ENCODE data around the gene CDIPT. TPM values are rescaled to one million over a fixed set of nuclear protein-coding genes. Genes with fewer than 3 reads are reported as not detected.
A peak's percentile ranks its signal among the peaks of the same experiment; 100 is the strongest.

The CDIPT gene
- total RNA-seq, 8 experiments from 2014 or later, result 38.1 to 64.9 (median 44.0) TPM

DNA sequence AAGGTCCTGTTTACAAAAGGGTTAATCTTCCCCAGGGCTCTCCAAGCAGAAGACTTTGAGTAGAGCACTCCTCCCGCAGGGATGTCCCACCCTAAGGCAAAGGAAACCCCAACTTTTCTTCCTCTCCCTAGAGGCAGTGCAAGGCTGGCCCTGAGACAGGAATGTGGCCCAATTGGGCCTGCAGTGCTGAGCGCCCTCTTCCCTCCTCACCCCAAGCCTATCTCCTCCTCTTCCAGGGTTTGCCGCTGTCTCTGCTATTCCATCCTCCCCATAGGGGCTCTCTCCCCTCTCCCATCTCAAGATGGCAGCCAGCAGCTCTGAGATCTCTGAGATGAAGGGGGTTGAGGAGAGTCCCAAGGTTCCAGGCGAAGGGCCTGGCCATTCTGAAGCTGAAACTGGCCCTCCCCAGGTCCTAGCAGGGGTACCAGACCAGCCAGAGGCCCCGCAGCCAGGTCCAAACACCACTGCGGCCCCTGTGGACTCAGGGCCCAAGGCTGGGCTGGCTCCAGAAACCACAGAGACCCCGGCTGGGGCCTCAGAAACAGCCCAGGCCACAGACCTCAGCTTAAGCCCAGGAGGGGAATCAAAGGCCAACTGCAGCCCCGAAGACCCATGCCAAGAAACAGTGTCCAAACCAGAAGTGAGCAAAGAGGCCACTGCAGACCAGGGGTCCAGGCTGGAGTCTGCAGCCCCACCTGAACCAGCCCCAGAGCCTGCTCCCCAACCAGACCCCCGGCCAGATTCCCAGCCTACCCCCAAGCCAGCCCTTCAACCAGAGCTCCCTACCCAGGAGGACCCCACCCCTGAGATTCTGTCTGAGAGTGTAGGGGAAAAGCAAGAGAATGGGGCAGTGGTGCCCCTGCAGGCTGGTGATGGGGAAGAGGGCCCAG is 50.0 kb downstream of the CDIPT start:
- H3K27ac ChIP-seq, result peak overlapping the region; percentile 96 to 97
- WGBS, 10 experiments, result 0 to 80% (median 20%) methylated on average over 1 to 2 of the region's 9 CpGs; no CpG with 5 or more reads in 5 of the 10 experiments
- in situ Hi-C loops (cut with MboI; ENCODE audit: low pct_unique_long_range_greater_than_20kb in 2 of 9, low sequenced_read_pairs in 9 of 9, unreplicated experiment in 9 of 9), result loop anchor here in 4 of 9 experiments (25.0 kb wide), 2 partner anchors 99 to 199 kb away; partner anchors contain the start of genes C16orf92 (in 3 of the 4), DOC2A (in 3 of the 4) and ASPHD1 (in 1 of the 4)
- no peak for ATAC-seq (replicated peaks in 6 of 8)
- peaks cover 40 to 53% of the 10 kb centered on the region in 2 donors for H3K4me1 ChIP-seq (replicated peaks in 1 of 2)
- peak overlapping the region; percentile 49 to 86 (median 72) for H3K4me3 ChIP-seq

DNA sequence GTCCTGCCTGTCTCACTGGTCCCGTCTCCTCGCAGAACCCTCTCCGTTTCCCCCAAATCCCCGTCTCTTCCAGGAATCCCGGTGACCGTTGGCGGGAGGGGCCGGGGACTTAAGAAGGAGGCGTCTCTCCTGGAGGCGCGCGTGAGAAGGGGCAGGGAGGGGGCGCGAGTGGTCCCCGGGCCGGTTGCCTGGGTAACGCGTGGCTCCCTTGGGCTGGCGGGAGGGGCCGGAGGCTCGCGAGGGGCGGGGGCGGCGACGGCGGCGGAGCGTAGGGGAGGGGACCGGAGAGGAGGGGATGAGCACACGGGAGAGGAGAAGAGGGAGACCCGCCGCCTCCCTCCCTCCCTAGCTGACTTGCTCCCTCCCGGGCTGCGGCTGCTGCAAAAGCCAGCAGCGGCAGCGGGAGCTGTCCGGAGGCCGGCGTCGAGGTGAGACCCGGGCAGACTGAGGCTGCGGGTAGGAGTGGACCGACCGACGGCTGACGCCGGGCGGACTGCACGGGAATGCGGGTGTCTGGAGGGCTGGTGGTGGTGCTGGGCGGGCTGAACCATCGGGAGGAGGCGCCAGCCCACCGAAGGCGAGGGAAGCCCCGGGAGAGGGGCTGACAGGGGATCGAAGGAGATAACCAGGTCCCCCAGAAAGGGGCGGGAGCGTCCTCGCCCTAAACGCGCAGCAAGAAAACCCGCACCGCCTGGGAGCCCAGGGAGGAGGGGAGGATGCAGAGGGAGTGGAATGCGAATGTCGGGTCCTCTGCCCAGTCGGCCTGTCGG is 50.9 kb downstream of the CDIPT start, which contains the start of gene PRRT2:
Gene PRRT2, plus strand, starts transcription at position 298 of the 770 bp plus-strand sequence. CDS start 862 bp downstream, outside the sequence.
- in situ Hi-C loops (cut with MboI; ENCODE audit: low pct_unique_long_range_greater_than_20kb in 2 of 9, low sequenced_read_pairs in 9 of 9, unreplicated experiment in 9 of 9), result loop anchor here in 4 of 9 experiments (25.0 kb wide), 2 partner anchors 100 to 200 kb away; partner anchors contain the start of genes C16orf92 (in 3 of the 4), DOC2A (in 3 of the 4) and ASPHD1 (in 1 of the 4)
- 1 to 20% (median 3%) methylated on average over 1 to 20 of the region's 69 CpGs; no CpG with 5 or more reads in 7 of the 10 experiments for WGBS, 10 experiments
- Histone ChIP-seq H3K4me3 (peak within 1 kb of the TSS; percentile 49 to 86 (median 72)), H3K4me1 (replicated peaks in 1 of 2) (peaks cover 34 to 47% of the 10 kb centered on the region in 2 donors), H3K27ac (peak within 1 kb of the TSS; percentile 96 to 97)
- peak in 7 of 8 experiments; percentile 0 to 35 (median 25) for ATAC-seq (replicated peaks in 6 of 8)

DNA sequence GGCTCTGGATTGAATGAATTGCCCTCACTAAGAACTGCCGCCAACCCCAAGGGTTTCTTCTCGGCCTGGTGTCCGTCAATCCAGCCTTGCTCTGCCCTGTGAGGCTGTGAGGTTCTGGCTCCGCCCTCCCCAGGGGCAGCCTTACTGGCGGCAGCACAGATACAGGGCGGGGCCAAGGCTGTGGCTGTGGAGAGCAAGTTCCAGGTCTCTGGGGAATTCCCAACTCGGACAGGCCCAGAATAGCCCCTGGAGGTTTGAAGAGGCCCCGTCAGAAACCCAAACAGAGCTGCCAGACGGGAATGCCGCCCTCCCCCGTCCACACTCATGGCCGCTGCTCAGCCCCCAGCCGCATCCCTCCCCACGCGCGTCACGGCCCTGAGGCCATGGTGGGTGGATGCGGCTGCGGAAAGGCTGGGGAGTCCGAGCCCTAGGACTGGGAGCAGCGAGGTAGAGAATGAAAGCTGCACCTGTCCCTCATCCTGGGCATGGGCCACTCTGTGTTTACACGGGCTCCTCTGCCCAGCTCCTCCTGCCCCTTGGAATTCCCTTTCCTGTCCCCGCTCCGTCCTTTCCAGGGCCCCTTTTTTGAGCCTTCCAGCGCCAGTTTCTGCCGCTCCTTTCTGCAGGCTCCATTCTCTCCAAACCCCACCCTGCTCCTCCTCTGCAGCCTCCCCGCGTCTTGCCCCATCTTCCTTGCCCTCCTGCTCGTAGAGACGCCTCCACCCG is 51.7 kb downstream of the CDIPT start:
- peak overlapping the region; percentile 49 to 86 (median 72) for H3K4me3 ChIP-seq
- H3K4me1 ChIP-seq (replicated peaks in 1 of 2), result peaks cover 34 to 46% of the 10 kb centered on the region in 2 donors
- peak overlapping the region; percentile 87 to 97 for H3K27ac ChIP-seq
- in situ Hi-C loops (cut with MboI; ENCODE audit: low pct_unique_long_range_greater_than_20kb in 2 of 9, low sequenced_read_pairs in 9 of 9, unreplicated experiment in 9 of 9), result loop anchor here in 4 of 9 experiments (25.0 kb wide), 2 partner anchors 101 to 201 kb away; partner anchors contain the start of genes C16orf92 (in 3 of the 4), DOC2A (in 3 of the 4) and ASPHD1 (in 1 of the 4)
- ATAC-seq (replicated peaks in 6 of 8), result peak; percentile 40 to 62 (median 56)
- WGBS, 10 experiments, result 0% methylated on average over 1 to 12 of the region's 31 CpGs; no CpG with 5 or more reads in 3 of the 10 experiments

DNA sequence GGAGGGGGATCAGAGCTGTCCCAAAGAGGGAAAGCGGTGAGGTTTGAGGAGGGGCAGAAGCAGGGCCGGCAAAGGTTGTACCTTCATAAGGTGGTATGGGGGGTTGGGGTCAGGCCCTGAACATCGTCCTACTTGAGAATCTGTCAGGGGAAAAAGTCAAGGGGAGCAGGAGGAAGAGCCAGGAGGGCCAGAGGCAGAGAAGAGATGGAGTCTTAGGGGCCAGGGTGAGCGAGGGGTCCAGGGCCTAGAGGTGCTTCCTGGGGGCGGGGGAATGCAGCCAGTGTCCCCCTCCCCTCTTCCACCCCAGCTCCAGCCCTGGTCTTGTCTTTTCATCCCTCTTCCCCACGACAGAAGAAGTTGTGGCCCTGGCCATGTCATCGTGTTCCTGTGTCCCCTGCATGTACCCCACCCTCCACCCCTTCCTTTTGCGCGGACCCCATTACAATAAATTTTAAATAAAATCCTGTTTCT is 52.3 kb downstream of the CDIPT start:
- WGBS, 10 experiments, result no CpG with 5 or more reads among the region's 9 CpGs
- peaks cover 34 to 46% of the 10 kb centered on the region in 2 donors for H3K4me1 ChIP-seq (replicated peaks in 1 of 2)
- peak overlapping the region; percentile 3 to 87 for H3K27ac ChIP-seq
- peak overlapping the region in 4 of 5 donors; percentile 49 to 85 (median 66) for H3K4me3 ChIP-seq
- ATAC-seq (replicated peaks in 6 of 8), result no peak
- in situ Hi-C loops (cut with MboI; ENCODE audit: low pct_unique_long_range_greater_than_20kb in 2 of 9, low sequenced_read_pairs in 9 of 9, unreplicated experiment in 9 of 9), result loop anchor here in 4 of 9 experiments (25.0 kb wide), 2 partner anchors 102 to 202 kb away; partner anchors contain the start of genes C16orf92 (in 3 of the 4), DOC2A (in 3 of the 4) and ASPHD1 (in 1 of the 4)

DNA sequence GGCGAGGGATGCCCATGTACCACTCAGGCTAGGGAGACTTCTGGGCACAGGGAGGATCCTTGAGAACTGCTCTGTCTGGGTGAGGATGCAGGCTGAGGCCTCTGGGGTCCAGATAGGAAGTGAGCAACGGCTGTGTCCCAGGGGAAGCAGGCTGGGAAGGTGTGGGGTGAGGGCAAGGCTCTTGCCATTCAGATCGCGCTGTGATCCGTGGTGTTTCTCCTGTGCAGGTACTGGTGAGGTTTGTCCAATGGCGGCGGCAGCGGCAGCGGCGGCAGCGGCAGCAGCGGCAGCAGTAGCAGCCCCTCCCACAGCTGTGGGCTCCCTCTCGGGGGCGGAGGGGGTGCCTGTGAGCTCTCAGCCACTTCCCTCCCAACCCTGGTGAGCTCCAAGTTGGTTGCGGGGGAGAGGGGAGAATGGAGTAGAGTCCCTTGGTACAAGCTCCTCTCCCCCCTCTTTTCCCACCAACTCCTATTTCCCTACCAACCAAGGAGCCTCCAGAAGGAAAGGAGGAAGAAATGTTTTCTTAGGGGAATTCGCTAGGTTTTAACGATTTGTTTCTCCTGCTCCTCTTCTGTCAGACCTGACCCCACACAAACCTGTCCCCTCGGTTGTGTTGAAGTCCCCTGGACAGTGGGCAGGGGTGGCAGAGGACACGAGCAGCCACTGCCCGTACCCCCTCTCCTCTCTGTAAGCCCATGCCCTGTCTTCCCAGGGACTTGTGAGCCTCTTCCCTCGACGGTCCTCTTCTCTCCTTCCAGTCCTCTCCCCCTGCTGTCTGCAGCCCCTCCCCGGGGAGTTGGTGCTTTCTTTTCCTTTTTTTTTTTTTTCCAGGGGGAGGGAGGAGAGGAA is 53.0 kb downstream of the CDIPT start:
- in situ Hi-C loops (cut with MboI; ENCODE audit: low pct_unique_long_range_greater_than_20kb in 2 of 9, low sequenced_read_pairs in 9 of 9, unreplicated experiment in 9 of 9), result loop anchor here in 5 of 9 experiments (10.0 to 25.0 kb wide), 3 partner anchors 102 to 202 kb away; partner anchors contain the start of genes C16orf92 (in 3 of the 5), DOC2A (in 3 of the 5) and ASPHD1 (in 1 of the 5)
- 17 to 76% (median 39%) methylated on average over 2 to 9 of the region's 23 CpGs; no CpG with 5 or more reads in 4 of the 10 experiments for WGBS, 10 experiments
- Histone ChIP-seq H3K4me1 (replicated peaks in 1 of 2) (peaks cover 34 to 46% of the 10 kb centered on the region in 2 donors), H3K27ac (peak overlapping the region; percentile 4 to 87), H3K4me3 (peak overlapping the region in 2 of 5 donors; percentile 7 to 49)
- no peak for ATAC-seq (replicated peaks in 6 of 8)

DNA sequence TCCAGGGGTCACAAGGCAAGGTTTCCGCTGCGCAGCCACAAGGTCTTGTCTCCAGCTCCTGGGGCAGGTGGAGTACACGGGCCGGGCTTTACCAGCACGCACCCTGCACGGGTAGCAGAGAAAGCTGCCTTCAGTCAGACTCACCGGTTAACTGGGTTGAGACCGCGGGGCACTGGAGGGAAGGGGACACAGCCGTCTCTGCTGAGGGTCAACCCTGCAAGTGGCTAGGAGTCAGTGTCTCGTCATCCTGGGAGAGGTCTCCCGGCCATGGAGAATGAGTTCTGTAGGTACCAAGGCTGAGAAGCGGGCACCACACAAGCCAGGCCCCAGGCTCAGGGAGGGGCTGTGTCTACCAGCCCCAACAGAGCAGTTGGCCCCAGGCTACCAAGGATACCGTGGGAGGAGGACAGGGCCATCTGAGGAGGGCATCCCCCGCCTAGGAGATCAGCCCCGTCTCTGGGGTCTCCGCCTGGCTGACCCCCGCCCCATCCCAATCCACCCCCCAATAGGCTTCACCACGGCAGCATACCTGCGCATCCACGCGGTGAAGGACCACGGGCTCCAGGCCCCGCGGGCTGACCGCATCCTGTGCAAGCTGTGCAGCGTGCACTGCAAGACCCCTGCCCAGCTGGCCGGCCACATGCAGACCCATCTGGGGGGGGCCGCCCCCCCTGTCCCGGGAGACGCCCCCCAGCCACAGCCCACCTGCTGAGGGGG is 53.8 kb downstream of the CDIPT start:
- 20 to 100% (median 82%) methylated on average over 1 to 8 of the region's 31 CpGs; no CpG with 5 or more reads in 6 of the 10 experiments for WGBS, 10 experiments
- H3K4me1 ChIP-seq (replicated peaks in 1 of 2), result peaks cover 39 to 42% of the 10 kb centered on the region in 2 donors
- ATAC-seq (replicated peaks in 6 of 8), result no peak
- in situ Hi-C loops (cut with MboI; ENCODE audit: low pct_unique_long_range_greater_than_20kb in 2 of 9, low sequenced_read_pairs in 9 of 9, unreplicated experiment in 9 of 9), result loop anchor here in 5 of 9 experiments (10.0 to 25.0 kb wide), 3 partner anchors 103 to 203 kb away; partner anchors contain the start of genes C16orf92 (in 3 of the 5), DOC2A (in 3 of the 5) and ASPHD1 (in 1 of the 5)
- peak overlapping the region in 1 of 5 donors; percentile 68 for H3K4me3 ChIP-seq
- peak overlapping the region in 1 of 2 donors; percentile 4 for H3K27ac ChIP-seq

Other genes with a start within 250 kb of the CDIPT start
- gene SPN, start 200.0 kb downstream of the CDIPT start, total RNA-seq, result 1 to 10 TPM in 1 of 8 experiments, under 1 TPM in 7; 0.07 to 1.1 (median 0.35) TPM
- gene QPRT, start 184.0 kb downstream of the CDIPT start, total RNA-seq, result 100 to 1,000 TPM in 1 of 8 experiments, 10 to 100 TPM in 7; 37.7 to 133 (median 52.8) TPM
- gene C16orf54, start 117.2 kb downstream of the CDIPT start, total RNA-seq, result under 1 TPM in 6 of 8 experiments, not detected in 2; 0.05 to 0.28 (median 0.16) TPM
- gene ZG16, start 85.0 kb downstream of the CDIPT start, total RNA-seq, result under 1 TPM in 5 of 8 experiments, not detected in 3; 0.08 to 0.19 (median 0.10) TPM
- gene KIF22, start 72.5 kb downstream of the CDIPT start, total RNA-seq, result 10 to 100 TPM; 16.1 to 96.3 (median 24.4) TPM
- gene MAZ, start 56.7 kb downstream of the CDIPT start, total RNA-seq, result 100 to 1,000 TPM in 7 of 8 experiments, 10 to 100 TPM in 1; 80.2 to 354 (median 177) TPM
- gene PRRT2, start 51.0 kb downstream of the CDIPT start, total RNA-seq, result 10 to 100 TPM in 5 of 8 experiments, 1 to 10 TPM in 3; 1.4 to 72.7 (median 28.4) TPM
- gene PAGR1, start 47.1 kb downstream of the CDIPT start, total RNA-seq, result 10 to 100 TPM; 13.7 to 53.0 (median 28.2) TPM
- gene MVP, start 42.8 kb downstream of the CDIPT start, total RNA-seq, result 100 to 1,000 TPM in 1 of 8 experiments, 10 to 100 TPM in 4, 1 to 10 TPM in 3; 3.2 to 179 (median 31.0) TPM
- gene SEZ6L2, start 36.3 kb upstream of the CDIPT start, total RNA-seq, result 10 to 100 TPM; 20.4 to 95.6 (median 70.1) TPM
- gene ASPHD1, start 37.3 kb upstream of the CDIPT start, total RNA-seq, result 10 to 100 TPM in 7 of 8 experiments, 1 to 10 TPM in 1; 8.9 to 30.8 (median 16.9) TPM
- 10 to 100 TPM in 6 of 8 experiments, 1 to 10 TPM in 2; 9.1 to 82.6 (median 15.2) TPM for gene KCTD13, start 63.0 kb upstream of the CDIPT start, total RNA-seq
- 10 to 100 TPM; 34.4 to 77.6 (median 56.2) TPM for gene TMEM219, start 98.9 kb upstream of the CDIPT start, total RNA-seq
- gene TAOK2, start 110.6 kb upstream of the CDIPT start, total RNA-seq, result 10 to 100 TPM; 27.0 to 54.4 (median 38.6) TPM
- 10 to 100 TPM in 7 of 8 experiments, 1 to 10 TPM in 1; 7.9 to 30.4 (median 16.9) TPM for gene HIRIP3, start 132.4 kb upstream of the CDIPT start, total RNA-seq
- 10 to 100 TPM; 31.9 to 61.2 (median 54.2) TPM for gene INO80E, start 133.0 kb upstream of the CDIPT start, total RNA-seq
- 1 to 10 TPM in 7 of 8 experiments, under 1 TPM in 1; 0.31 to 8.1 (median 4.0) TPM for gene DOC2A, start 147.8 kb upstream of the CDIPT start, total RNA-seq
- under 1 TPM in 5 of 8 experiments, not detected in 3; 0.43 to 0.90 (median 0.52) TPM for gene C16orf92, start 160.0 kb upstream of the CDIPT start, total RNA-seq
- gene TLCD3B, start 168.0 kb upstream of the CDIPT start, total RNA-seq, result 10 to 100 TPM in 4 of 8 experiments, 1 to 10 TPM in 2, under 1 TPM in 2; 0.56 to 27.1 (median 10.3) TPM
- 1,000 to 10,000 TPM in 6 of 8 experiments, 100 to 1,000 TPM in 2; 475 to 1,633 (median 1,146) TPM for gene ALDOA, start 202.5 kb upstream of the CDIPT start, total RNA-seq
- gene PPP4C, start 212.8 kb upstream of the CDIPT start, total RNA-seq, result 10 to 100 TPM; 40.1 to 83.7 (median 62.7) TPM
- gene TBX6, start 228.7 kb upstream of the CDIPT start, total RNA-seq, result 1 to 10 TPM in 2 of 8 experiments, under 1 TPM in 6; 0.25 to 1.6 (median 0.63) TPM
- gene YPEL3, start 233.0 kb upstream of the CDIPT start, total RNA-seq, result 10 to 100 TPM; 19.9 to 62.2 (median 35.8) TPM